ENCODE results near the gene ADCY9.
"Not testable (repeated sequence)": the region's sequence is repeated elsewhere in the genome, so short reads cannot be mapped to it uniquely, and the experiment has no call there.

ADCY9 gene

DNA sequence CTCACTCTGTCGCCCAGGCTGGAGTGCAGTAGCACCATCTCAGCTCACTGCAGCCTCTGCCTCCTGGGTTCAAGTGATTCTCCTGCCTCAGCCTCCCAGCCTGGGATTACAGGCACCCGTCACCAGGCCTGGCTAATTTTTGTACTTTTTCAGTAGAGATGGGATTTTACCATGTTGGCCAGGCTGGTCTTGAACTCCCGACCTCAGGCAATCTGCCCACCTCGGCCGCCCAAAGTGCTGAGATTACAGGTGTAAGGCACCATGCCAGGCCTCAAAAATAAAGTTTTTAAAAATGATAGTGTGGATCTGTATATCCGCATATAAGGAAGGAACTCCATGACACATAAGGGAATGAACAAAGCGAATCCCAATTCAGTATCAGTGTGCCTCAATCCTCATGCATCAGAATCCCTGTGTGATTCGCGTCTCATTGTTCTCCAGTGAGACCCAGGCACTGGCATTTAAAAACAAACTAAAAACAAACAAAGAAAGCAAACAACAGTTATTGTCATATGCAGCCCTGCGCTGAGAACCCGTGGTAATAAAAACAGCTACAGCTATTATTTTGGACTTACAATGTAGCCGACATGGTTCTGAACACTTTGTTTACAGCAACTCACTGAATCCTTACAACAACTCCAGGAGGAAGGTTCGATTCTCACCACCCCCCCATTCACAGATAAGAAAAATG, 181.6 kb downstream of the ADCY9 start:
- ChIA-PET CTCF (interaction anchor here (0.7 kb wide), 1 partner anchor 78 kb away, joined by 3 read pairs; no protein-coding TSS in a partner anchor), POLR2A (ENCODE audit: low non-redundant PET) (interaction anchor here (0.5 kb wide), 1 partner anchor 9 kb away, joined by 3 read pairs; no protein-coding TSS in a partner anchor)
- H3K27ac ChIP-seq = no peak overlapping the region
- no peak for TF ChIP-seq CTCF (conservative IDR thresholded peaks at IDR 0.05; ENCODE audit: low read depth)
- no peak for DNase-seq (ENCODE audit: low spot score)

GRCh38 chr16:3927147-3927546, 189.1 kb downstream of the ADCY9 start:
- DNase-seq (ENCODE audit: low spot score); H3K27ac ChIP-seq; POLR2A ChIA-PET (ENCODE audit: low non-redundant PET): not testable (repeated sequence)
- CTCF ChIA-PET = interaction anchor here (2.6 kb wide), 1 partner anchor 12 kb away, joined by 9 read pairs; no protein-coding TSS in a partner anchor

DNA sequence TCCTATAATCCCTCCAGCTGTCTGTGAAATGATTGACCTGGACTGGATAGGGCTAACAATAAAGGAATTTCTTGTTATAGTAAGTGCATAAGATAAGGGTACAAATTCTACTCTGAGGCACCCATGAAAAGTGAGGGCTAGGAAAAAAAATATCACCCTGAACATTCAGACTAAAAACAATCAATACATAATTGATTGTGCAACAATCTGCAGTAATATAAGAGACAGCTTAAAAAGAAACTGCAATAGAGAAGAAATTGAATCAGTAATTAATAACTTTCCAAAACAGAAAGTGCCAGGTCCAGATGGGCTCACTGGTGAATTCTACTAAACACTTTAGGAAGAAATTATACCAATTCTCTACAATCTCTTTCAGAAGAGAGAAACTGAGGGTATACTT, 191.5 kb downstream of the ADCY9 start:
- ChIA-PET POLR2A (ENCODE audit: low non-redundant PET) (interaction anchor here (0.6 kb wide), 1 partner anchor 619 kb away, joined by 5 read pairs; no protein-coding TSS in a partner anchor), CTCF (interaction anchor here (0.6 to 2.6 kb wide), 2 partner anchors 15 to 58 kb away, joined by 4 to 9 read pairs; no protein-coding TSS in a partner anchor)

GRCh38 chr16:3922241-3922640, 194.0 kb downstream of the ADCY9 start:
- ChIA-PET POLR2A (ENCODE audit: low non-redundant PET) (no interaction called here), CTCF (no interaction called here)
- no peak for DNase-seq (ENCODE audit: low spot score)
- no peak for TF ChIP-seq CTCF (conservative IDR thresholded peaks at IDR 0.05; ENCODE audit: low read depth)
- H3K27ac ChIP-seq = no peak overlapping the region

More for the DNA sequence above, 191.5 kb downstream of the ADCY9 start:
- DNase-seq (ENCODE audit: low spot score) = no peak
- no peak overlapping the region for H3K27ac ChIP-seq
- no peak for TF ChIP-seq CTCF (conservative IDR thresholded peaks at IDR 0.05; ENCODE audit: low read depth)

GRCh38 chr16:3920206-3920605, 196.0 kb downstream of the ADCY9 start:
- ChIA-PET CTCF (interaction anchor here (0.6 kb wide), 1 partner anchor 233 kb away, joined by 5 read pairs; no protein-coding TSS in a partner anchor), POLR2A (ENCODE audit: low non-redundant PET) (no interaction called here)
- no peak for TF ChIP-seq CTCF (conservative IDR thresholded peaks at IDR 0.05; ENCODE audit: low read depth)
- no peak overlapping the region for H3K27ac ChIP-seq
- DNase-seq (ENCODE audit: low spot score) = no peak

DNA sequence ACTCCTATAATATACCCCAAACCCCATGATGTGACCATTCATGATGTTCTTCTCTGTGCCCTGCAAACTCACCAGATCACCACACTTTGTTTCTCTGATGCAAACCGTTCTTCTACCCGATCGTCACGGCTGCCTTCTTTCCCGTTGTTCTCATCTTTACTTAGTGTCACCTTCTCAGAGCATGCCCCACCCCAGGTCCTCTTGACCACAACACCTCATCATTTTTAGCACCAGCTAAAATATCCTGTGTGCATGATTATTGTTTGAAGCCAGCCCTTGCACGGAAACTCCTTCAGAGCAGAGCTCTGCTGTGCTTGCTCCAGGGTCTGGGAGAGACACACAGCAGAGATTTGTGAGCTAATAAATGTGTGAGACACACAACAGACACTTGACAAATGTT, 196.8 kb downstream of the ADCY9 start:
- CTCF ChIA-PET = no interaction called here
- DNase-seq (ENCODE audit: low spot score) = no peak
- TF ChIP-seq CTCF (conservative IDR thresholded peaks at IDR 0.05; ENCODE audit: low read depth) = no peak
- H3K27ac ChIP-seq = no peak overlapping the region
- POLR2A ChIA-PET (ENCODE audit: low non-redundant PET) = no interaction called here
